Activated CD8-positive, alpha-beta T cell treated with anti-CD3 and anti-CD28 coated beads, Interleukin-2, amount 10 ng/mL, durations not matched to agents 7 days and 5 days (primary cell): ENCODE measurements around the gene SDK2. TPM values are rescaled to one million over a fixed set of nuclear protein-coding genes. Genes with fewer than 3 reads are reported as not detected.

ENCODE experiments used
- ATAC-seq: fragments of 150-1000 bp; cut with Tn5 transposase; one replicate; pipeline ENCODE4 v1.10.0; 2021; ENCODE audit warnings: moderate library complexity
- CTCF ChIA-PET: fragments of 350-600 bp; sonication (Branson Sonifier 250); formaldehyde crosslinking; loops from one replicate; lab custom pipeline; 2021; ENCODE audit warnings: antibody characterized with exemption; lab: Charles Lee
- POLR2A ChIA-PET: fragments of 350-600 bp; sonication (Branson Sonifier 250); formaldehyde crosslinking; loops from one replicate; lab custom pipeline; 2021; ENCODE audit warnings: antibody characterized with exemption; lab: Charles Lee
- DNase-seq: peaks from one replicate; pipeline ENCODE4 v3.0.0-alpha.2; 2020
- H3K27ac Mint-ChIP-seq: one replicate; pipeline ENCODE4 v1.8.0; 2021; ENCODE audit warnings: mild to moderate bottlenecking, mixed read lengths
- H3K27me3 Mint-ChIP-seq: one replicate; pipeline ENCODE4 v1.8.0; 2021; ENCODE audit warnings: low read depth, mixed read lengths
- H3K36me3 Mint-ChIP-seq: one replicate; pipeline ENCODE4 v1.8.0; 2021; ENCODE audit warnings: low read depth, mixed read lengths
- H3K4me1 Mint-ChIP-seq: one replicate; pipeline ENCODE4 v1.8.0; 2021; ENCODE audit warnings: low read depth, mixed read lengths
- H3K4me3 Mint-ChIP-seq: one replicate; pipeline ENCODE4 v1.8.0; 2021; ENCODE audit warnings: mild to moderate bottlenecking, mixed read lengths
- H3K9me3 Mint-ChIP-seq: one replicate; pipeline ENCODE4 v1.8.0; 2022; ENCODE audit warnings: mixed read lengths; ENCODE audit not compliant: insufficient read depth
- total RNA-seq, 2 experiments: library from RNA; stranded (reverse); gene quantifications; one replicate each; pipeline ENCODE4 v1.2.3, GENCODE V29; 2021

Gene SDK2
- total RNA-seq, 2 experiments from 2014 or later: 18.4 to 20.0 TPM

GRCh38 chr17:73648974-73649373 lies 4.7 kb upstream of the SDK2 start:
- DNase-seq: no peak
- Mint-ChIP-seq H3K4me1 (peaks cover 10% of the 10 kb centered on the region), H3K27me3 (peaks cover 35% of the 10 kb centered on the region), H3K36me3 (peaks cover 5% of the 10 kb centered on the region), H3K4me3 (no peak overlapping the region), H3K9me3 (peaks cover 8% of the 10 kb centered on the region), H3K27ac (no peak overlapping the region)
- no peak for ATAC-seq
- POLR2A ChIA-PET: no interaction called here
- CTCF ChIA-PET: interaction anchor here (1.0 to 4.0 kb wide), 2 partner anchors 62 to 64 kb away, joined by 3 to 34 read pairs; no protein-coding TSS in a partner anchor

DNA sequence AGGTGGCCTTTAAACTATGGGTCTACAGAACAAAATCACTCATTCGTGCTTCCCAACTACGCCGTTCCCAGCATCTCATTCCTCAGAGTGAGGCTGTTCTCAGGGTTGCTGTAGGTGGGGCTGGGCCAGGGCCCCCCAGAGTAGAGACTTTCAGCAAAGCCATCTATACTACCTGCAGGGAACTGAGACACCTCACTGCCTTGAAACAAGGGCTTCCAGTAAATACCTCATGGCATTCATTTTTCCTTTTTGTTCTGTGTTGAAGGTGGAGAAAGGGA lies 4.2 kb upstream of the SDK2 start:
- H3K27ac Mint-ChIP-seq: no peak overlapping the region
- ATAC-seq (no peak), DNase-seq (no peak)
- H3K27me3 Mint-ChIP-seq: peaks cover 35% of the 10 kb centered on the region
- POLR2A ChIA-PET: no interaction called here
- peaks cover 11% of the 10 kb centered on the region for H3K4me1 Mint-ChIP-seq
- no peak overlapping the region for H3K4me3 Mint-ChIP-seq
- peaks cover 2% of the 10 kb centered on the region for H3K36me3 Mint-ChIP-seq
- H3K9me3 Mint-ChIP-seq: peaks cover 4% of the 10 kb centered on the region
- CTCF ChIA-PET: interaction anchor here (1.8 to 5.0 kb wide), 3 partner anchors 62 to 219 kb away, joined by 4 to 41 read pairs (median 34); no protein-coding TSS in a partner anchor

GRCh38 chr17:73647772-73648542 lies 3.7 kb upstream of the SDK2 start:
- Mint-ChIP-seq H3K4me3 (no peak overlapping the region), H3K9me3 (no peaks in the 10 kb centered on the region), H3K27ac (no peak overlapping the region), H3K27me3 (peaks cover 34% of the 10 kb centered on the region), H3K36me3 (no peaks in the 10 kb centered on the region), H3K4me1 (peaks cover 13% of the 10 kb centered on the region)
- POLR2A ChIA-PET: no interaction called here
- CTCF ChIA-PET: interaction anchor here (1.0 to 5.0 kb wide), 8 partner anchors 12 to 921 kb away, joined by 3 to 41 read pairs (median 5); no protein-coding TSS in a partner anchor
- DNase-seq (no peak), ATAC-seq (no peak)

GRCh38 chr17:73647301-73647695 lies 3.1 kb upstream of the SDK2 start:
- no peaks in the 10 kb centered on the region for H3K36me3 Mint-ChIP-seq
- no peak overlapping the region for H3K4me3 Mint-ChIP-seq
- peaks cover 16% of the 10 kb centered on the region for H3K4me1 Mint-ChIP-seq
- DNase-seq (no peak), ATAC-seq (no peak)
- H3K27ac Mint-ChIP-seq: no peak overlapping the region
- CTCF ChIA-PET: interaction anchor here (1.0 to 5.0 kb wide), 14 partner anchors 8 to 920 kb away, joined by 3 to 41 read pairs (median 4); no protein-coding TSS in a partner anchor
- POLR2A ChIA-PET: no interaction called here
- no peaks in the 10 kb centered on the region for H3K9me3 Mint-ChIP-seq
- H3K27me3 Mint-ChIP-seq: peaks cover 37% of the 10 kb centered on the region

- ChIA-PET POLR2A (interaction anchor here (0.6 kb wide), 1 partner anchor 67 kb away, joined by 4 read pairs; no protein-coding TSS in a partner anchor), CTCF (interaction anchor here (0.5 to 5.0 kb wide), 24 partner anchors 9 to 919 kb away, joined by 3 to 41 read pairs (median 4); no protein-coding TSS in a partner anchor)
- ATAC-seq (no peak), DNase-seq (peak; percentile 66)
- peak overlapping the region; percentile 34 for H3K4me3 Mint-ChIP-seq
- no peaks in the 10 kb centered on the region for H3K36me3 Mint-ChIP-seq
- no peak overlapping the region for H3K27ac Mint-ChIP-seq
- H3K4me1 Mint-ChIP-seq: peaks cover 21% of the 10 kb centered on the region
- peaks cover 40% of the 10 kb centered on the region for H3K27me3 Mint-ChIP-seq
- no peaks in the 10 kb centered on the region for H3K9me3 Mint-ChIP-seq
These were observed 2.4 kb upstream of the SDK2 start for GRCh38 chr17:73646409-73647300.

- Mint-ChIP-seq H3K4me1 (peaks cover 25% of the 10 kb centered on the region), H3K36me3 (no peaks in the 10 kb centered on the region), H3K9me3 (no peaks in the 10 kb centered on the region), H3K27ac (no peak overlapping the region), H3K4me3 (peak overlapping the region; percentile 57), H3K27me3 (peaks cover 43% of the 10 kb centered on the region)
- ATAC-seq: peak; percentile 63
- POLR2A ChIA-PET: interaction anchor here (0.5 kb wide), 1 partner anchor 83 kb away, joined by 4 read pairs; no protein-coding TSS in a partner anchor
- CTCF ChIA-PET: interaction anchor here (0.9 to 5.0 kb wide), 11 partner anchors 9 to 215 kb away, joined by 3 to 41 read pairs (median 4); no protein-coding TSS in a partner anchor
- DNase-seq: peak; percentile 65
These were observed 1.0 kb upstream of the SDK2 start for GRCh38 chr17:73645050-73645871.

DNA sequence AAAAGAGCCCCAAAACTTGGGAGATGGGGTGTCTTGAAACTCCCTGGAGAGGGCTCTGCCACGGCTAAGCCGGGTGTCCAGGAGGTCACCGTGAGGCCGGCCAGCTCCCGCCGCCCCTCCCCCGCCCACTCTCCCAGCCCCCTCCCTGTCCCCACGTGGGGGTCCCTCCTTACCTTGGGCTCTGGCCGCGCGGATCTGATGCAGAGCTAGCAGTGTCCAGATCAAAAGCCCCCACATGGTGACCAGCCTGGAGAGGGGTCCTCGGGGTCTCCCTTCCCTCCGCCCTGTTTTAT lies 447 bp downstream of the SDK2 start:
- CTCF ChIA-PET: interaction anchor here (1.3 to 5.0 kb wide), 4 partner anchors 10 to 214 kb away, joined by 3 to 41 read pairs (median 6); no protein-coding TSS in a partner anchor
- Mint-ChIP-seq H3K4me1 (peaks cover 22% of the 10 kb centered on the region), H3K36me3 (no peaks in the 10 kb centered on the region), H3K4me3 (peak overlapping the region; percentile 84), H3K27me3 (peaks cover 37% of the 10 kb centered on the region), H3K27ac (no peak overlapping the region), H3K9me3 (no peaks in the 10 kb centered on the region)
- DNase-seq (no peak), ATAC-seq (no peak)
- POLR2A ChIA-PET: no interaction called here

- Mint-ChIP-seq H3K9me3 (no peaks in the 10 kb centered on the region), H3K4me1 (peaks cover 22% of the 10 kb centered on the region), H3K4me3 (peak overlapping the region; percentile 84), H3K27ac (no peak overlapping the region), H3K27me3 (peaks cover 35% of the 10 kb centered on the region), H3K36me3 (no peaks in the 10 kb centered on the region)
- ChIA-PET POLR2A (no interaction called here), CTCF (interaction anchor here (1.3 to 5.0 kb wide), 4 partner anchors 46 to 213 kb away, joined by 3 to 41 read pairs (median 3); no protein-coding TSS in a partner anchor)
- DNase-seq: peak; percentile 61
- peak; percentile 51 for ATAC-seq
These were observed 1.0 kb downstream of the SDK2 start for GRCh38 chr17:73643001-73643851.

DNA sequence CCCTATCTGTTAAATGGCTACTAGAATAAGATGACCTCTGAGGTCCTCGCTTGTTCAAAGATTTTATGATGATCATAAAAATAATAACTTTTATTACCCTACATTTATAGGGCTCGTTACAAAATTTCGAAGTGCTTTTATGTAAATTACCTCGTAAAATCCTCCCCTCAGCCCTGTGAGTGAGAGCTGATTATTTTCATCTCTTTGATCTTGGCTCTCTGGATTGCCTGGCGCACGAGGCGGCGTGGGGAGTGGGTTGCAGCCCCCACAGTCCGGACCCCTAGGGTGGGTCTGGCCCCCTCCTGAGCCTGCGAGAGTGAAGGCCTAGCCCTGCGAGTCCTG lies 1.6 kb downstream of the SDK2 start:
- ATAC-seq (no peak), DNase-seq (no peak)
- POLR2A ChIA-PET: no interaction called here
- H3K27me3 Mint-ChIP-seq: peaks cover 29% of the 10 kb centered on the region
- H3K4me1 Mint-ChIP-seq: peaks cover 22% of the 10 kb centered on the region
- H3K36me3 Mint-ChIP-seq: peaks cover 1% of the 10 kb centered on the region
- CTCF ChIA-PET: interaction anchor here (1.5 kb wide), 2 partner anchors 46 to 213 kb away, joined by 3 read pairs; no protein-coding TSS in a partner anchor
- no peak overlapping the region for H3K27ac Mint-ChIP-seq
- no peaks in the 10 kb centered on the region for H3K9me3 Mint-ChIP-seq
- H3K4me3 Mint-ChIP-seq: peak overlapping the region; percentile 84

- ATAC-seq (no peak), DNase-seq (no peak)
- H3K4me3 Mint-ChIP-seq: peak overlapping the region; percentile 84
- H3K27me3 Mint-ChIP-seq: peaks cover 22% of the 10 kb centered on the region
- no peaks in the 10 kb centered on the region for H3K9me3 Mint-ChIP-seq
- no peak overlapping the region for H3K27ac Mint-ChIP-seq
- POLR2A ChIA-PET: no interaction called here
- H3K36me3 Mint-ChIP-seq: peaks cover 3% of the 10 kb centered on the region
- H3K4me1 Mint-ChIP-seq: peaks cover 22% of the 10 kb centered on the region
- CTCF ChIA-PET: interaction anchor here (1.4 to 1.5 kb wide), 2 partner anchors 212 kb away, joined by 3 to 4 read pairs; no protein-coding TSS in a partner anchor
These were observed 2.2 kb downstream of the SDK2 start for GRCh38 chr17:73641826-73642600.
